ENCODE results near the gene PRKAG3. TPM values are rescaled to one million over a fixed set of nuclear protein-coding genes. Genes with fewer than 3 reads are reported as not detected.

PRKAG3 gene
- total RNA-seq, result not detected

DNA sequence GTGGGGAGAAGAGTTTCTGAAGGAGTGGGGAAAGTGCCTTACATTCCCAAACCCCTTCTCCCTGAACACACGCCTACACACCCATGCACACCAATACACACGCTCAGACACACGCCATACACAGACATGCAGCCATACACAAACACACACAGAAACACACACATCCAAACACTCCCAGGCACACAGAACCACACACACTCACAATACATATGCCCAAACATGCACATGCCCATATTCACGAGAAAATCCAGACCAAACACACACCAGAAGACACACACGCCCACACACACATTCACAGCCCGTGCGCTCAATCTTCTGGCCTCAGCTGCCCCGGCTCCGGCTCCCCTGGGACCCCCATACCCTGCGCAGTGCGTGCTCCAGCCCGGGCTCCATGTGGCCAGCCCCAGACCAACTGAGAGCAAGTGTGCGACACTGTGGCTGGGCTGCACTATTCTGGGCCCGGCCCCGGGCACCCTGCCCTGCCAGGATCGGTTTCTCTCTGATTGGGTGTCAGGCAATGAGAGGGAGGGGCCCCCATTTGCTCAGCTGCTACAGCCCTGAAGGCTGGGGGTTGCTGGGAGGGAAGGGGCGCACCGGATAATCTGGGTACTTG lies at the start of gene PRKAG3:
Gene PRKAG3 (minus strand): TSS at position 426 of the 613 bp plus-strand sequence.
- Histone ChIP-seq H3K9me3 (no peaks in the 10 kb centered on the region), H3K4me1 (peaks cover 0 to 4% of the 10 kb centered on the region in 2 donors), H3K27me3 (no peaks in the 10 kb centered on the region), H3K27ac (peak within 1 kb of the TSS in 2 of 3 donors; percentile 3 to 12), H3K4me3 (replicated peaks in 1 of 3) (no peak within 1 kb of the TSS), H3K36me3 (no peaks in the 10 kb centered on the region)
- no peak for DNase-seq
- intact Hi-C loops (cut with DNase I), result no loop called here
- TF ChIP-seq, protein P1, sequence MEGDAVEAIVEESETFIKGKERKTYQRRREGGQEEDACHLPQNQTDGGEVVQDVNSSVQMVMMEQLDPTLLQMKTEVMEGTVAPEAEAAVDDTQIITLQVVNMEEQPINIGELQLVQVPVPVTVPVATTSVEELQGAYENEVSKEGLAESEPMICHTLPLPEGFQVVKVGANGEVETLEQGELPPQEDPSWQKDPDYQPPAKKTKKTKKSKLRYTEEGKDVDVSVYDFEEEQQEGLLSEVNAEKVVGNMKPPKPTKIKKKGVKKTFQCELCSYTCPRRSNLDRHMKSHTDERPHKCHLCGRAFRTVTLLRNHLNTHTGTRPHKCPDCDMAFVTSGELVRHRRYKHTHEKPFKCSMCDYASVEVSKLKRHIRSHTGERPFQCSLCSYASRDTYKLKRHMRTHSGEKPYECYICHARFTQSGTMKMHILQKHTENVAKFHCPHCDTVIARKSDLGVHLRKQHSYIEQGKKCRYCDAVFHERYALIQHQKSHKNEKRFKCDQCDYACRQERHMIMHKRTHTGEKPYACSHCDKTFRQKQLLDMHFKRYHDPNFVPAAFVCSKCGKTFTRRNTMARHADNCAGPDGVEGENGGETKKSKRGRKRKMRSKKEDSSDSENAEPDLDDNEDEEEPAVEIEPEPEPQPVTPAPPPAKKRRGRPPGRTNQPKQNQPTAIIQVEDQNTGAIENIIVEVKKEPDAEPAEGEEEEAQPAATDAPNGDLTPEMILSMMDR (IDR thresholded peaks at IDR 0.05), result no peak
- no peak for TF ChIP-seq POLR2A (IDR thresholded peaks at IDR 0.05)
- 80 to 86% methylated on average over 8 to 9 of the region's 18 CpGs for WGBS, 2 donors

DNA sequence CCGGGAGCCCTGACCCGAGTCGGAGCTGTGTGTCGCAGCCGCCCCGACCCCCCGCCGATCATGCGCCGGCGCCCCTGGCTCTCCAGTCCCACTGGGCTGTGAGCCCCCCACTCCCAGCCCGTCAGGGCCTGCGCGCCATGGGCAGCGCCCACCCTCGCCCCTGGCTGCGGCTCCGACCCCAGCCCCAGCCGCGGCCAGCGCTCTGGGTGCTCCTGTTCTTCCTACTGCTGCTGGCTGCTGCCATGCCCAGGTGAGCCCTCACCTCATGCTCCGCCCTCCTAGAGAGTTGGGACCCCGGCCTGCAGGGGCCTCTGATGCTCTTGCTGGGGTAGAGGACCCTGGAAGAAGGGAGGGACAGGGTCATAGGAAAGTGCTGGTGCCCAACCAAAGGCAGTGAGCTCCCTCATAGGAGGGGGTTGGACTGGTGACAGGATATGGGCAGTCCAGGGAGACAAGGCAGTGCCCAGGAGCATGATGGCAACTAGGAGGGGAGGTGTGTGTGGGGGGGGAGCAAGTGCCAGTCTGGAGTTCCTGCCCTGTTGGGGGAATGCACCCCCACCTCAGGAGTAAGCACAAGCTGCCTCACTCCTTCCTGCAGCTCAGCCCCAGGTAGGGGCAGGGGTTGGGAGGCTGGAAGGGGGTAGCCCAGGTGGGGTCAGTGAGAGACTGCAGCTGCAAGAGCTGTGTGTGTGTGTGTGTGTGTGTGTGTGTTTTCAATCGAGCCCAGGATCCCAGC lies 49.4 kb upstream of the PRKAG3 start:
- intact Hi-C loops (cut with DNase I), result no loop called here
- peak overlapping the region in 1 of 3 donors; percentile 27 for H3K4me3 ChIP-seq (replicated peaks in 1 of 3)
- peaks cover 4 to 27% of the 10 kb centered on the region in 2 donors for H3K4me1 ChIP-seq
- no peaks in the 10 kb centered on the region for H3K36me3 ChIP-seq
- TF ChIP-seq, protein P1 (IDR thresholded peaks at IDR 0.05), result no peak
- TF ChIP-seq POLR2A (IDR thresholded peaks at IDR 0.05), result no peak
- 25 to 47% methylated on average over 2 to 3 of the region's 24 CpGs for WGBS, 2 donors
- peaks cover 16% of the 10 kb centered on the region for H3K27me3 ChIP-seq
- H3K27ac ChIP-seq, result no peak overlapping the region
- DNase-seq, result no peak
- no peaks in the 10 kb centered on the region for H3K9me3 ChIP-seq

DNA sequence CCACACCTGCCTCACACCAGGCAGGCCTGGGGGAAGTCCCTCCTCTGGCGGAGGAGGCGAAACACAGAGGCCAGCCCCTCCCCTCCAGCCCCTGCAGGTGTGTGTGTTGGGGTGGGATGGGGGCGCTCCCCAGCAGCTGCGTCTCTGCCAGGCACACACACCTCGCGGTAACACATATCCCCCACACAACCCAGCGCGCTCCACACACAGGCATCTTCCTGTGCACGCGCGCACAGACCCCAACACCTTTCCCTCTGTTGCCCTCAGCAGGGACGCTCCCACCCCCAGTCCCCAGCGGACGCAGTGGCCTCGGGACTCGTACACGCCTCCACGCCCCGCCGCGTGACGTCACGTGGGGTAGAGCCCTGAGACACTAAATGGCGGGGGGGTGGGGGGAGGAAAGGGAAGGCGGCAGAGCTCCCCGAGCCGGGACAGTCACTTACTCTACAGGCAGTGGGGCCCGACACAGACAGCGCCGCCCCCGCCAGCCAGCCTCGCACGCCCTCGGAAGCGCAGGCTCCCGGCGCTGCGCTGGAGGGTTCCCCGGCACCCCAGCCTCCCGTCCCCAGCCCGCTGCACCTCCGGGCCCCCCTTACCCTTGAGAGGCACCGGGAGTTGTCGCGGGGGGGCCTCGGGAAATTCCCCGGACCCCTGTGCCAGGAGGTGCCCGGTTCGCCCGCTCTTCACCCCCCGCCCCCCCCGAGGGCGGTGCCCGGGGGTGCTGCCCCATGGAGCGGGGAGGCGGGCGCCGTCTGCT lies 48.7 kb upstream of the PRKAG3 start, which contains the start of gene WNT10A:
Gene WNT10A (plus strand): TSS at position 751 of the 757 bp plus-strand sequence. CDS start 144 bp downstream, outside the sequence.
- Histone ChIP-seq H3K4me3 (replicated peaks in 1 of 3) (peak within 1 kb of the TSS in 1 of 3 donors; percentile 27), H3K9me3 (no peaks in the 10 kb centered on the region), H3K27me3 (peaks cover 16% of the 10 kb centered on the region), H3K27ac (no peak within 1 kb of the TSS), H3K4me1 (peaks cover 4 to 27% of the 10 kb centered on the region in 2 donors), H3K36me3 (no peaks in the 10 kb centered on the region)
- TF ChIP-seq POLR2A (IDR thresholded peaks at IDR 0.05), result no peak
- TF ChIP-seq, protein P1 (IDR thresholded peaks at IDR 0.05), result no peak
- DNase-seq, result peak; percentile 21 to 40
- intact Hi-C loops (cut with DNase I), result no loop called here
- WGBS, 2 donors, result 0% methylated on average over 12 of the region's 58 CpGs; no CpG with 5 or more reads in 1 of the 2 donors

DNA sequence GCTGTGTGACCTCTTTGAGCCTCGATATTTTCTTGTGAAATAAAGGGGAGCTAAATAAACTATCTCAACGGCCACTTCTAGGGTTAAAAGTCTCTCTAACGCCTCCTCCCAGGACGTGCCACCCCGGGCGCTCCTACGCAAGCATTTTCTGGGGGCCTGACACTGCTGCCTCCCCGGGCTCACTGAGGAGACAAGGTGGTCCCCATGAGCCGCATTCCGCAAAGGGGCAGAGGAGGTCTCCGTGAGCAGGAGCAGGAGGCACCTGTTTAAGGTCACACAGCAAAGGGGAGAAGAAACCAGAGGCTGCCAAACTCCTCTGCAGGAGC lies 48.1 kb upstream of the PRKAG3 start:
- no peak overlapping the region for H3K4me3 ChIP-seq (replicated peaks in 1 of 3)
- H3K4me1 ChIP-seq, result peaks cover 4 to 27% of the 10 kb centered on the region in 2 donors
- TF ChIP-seq, protein P1 (IDR thresholded peaks at IDR 0.05), result no peak
- no peak for TF ChIP-seq POLR2A (IDR thresholded peaks at IDR 0.05)
- H3K9me3 ChIP-seq, result no peaks in the 10 kb centered on the region
- 5 to 9% methylated on average over 11 of the region's 11 CpGs for WGBS, 2 donors
- no peaks in the 10 kb centered on the region for H3K36me3 ChIP-seq
- no peak overlapping the region for H3K27ac ChIP-seq
- intact Hi-C loops (cut with DNase I), result no loop called here
- no peak for DNase-seq
- peaks cover 16% of the 10 kb centered on the region for H3K27me3 ChIP-seq
